ENCODE results near the gene IFNLR1. TPM values are rescaled to one million over a fixed set of nuclear protein-coding genes. Genes with fewer than 3 reads are reported as not detected.

IFNLR1 gene
- total RNA-seq, 1 donor from 2014 or later = 11.1 TPM

- peak; percentile 44 for DNase-seq
- Histone ChIP-seq H3K27ac (no peak overlapping the region), H3K9me3 (no peaks in the 10 kb centered on the region), H3K36me3 (no peaks in the 10 kb centered on the region), H3K27me3 (no peaks in the 10 kb centered on the region), H3K4me1 (peaks cover 6% of the 10 kb centered on the region), H3K4me3 (no peak overlapping the region)
- no peak for ATAC-seq
- no peak for TF ChIP-seq CTCF (IDR thresholded peaks at IDR 0.05)
- intact Hi-C loops (cut with DNase I) = no loop called here
Measured at GRCh38 chr1:24123611-24124010, 63.5 kb downstream of the IFNLR1 start.

GRCh38 chr1:24122776-24123175 is 64.3 kb downstream of the IFNLR1 start:
- DNase-seq (peak; percentile 53), ATAC-seq (no peak)
- H3K9me3 ChIP-seq = no peaks in the 10 kb centered on the region
- H3K27me3 ChIP-seq = no peaks in the 10 kb centered on the region
- H3K4me1 ChIP-seq = peaks cover 6% of the 10 kb centered on the region
- TF ChIP-seq CTCF (IDR thresholded peaks at IDR 0.05) = no peak
- H3K27ac ChIP-seq = no peak overlapping the region
- no peak overlapping the region for H3K4me3 ChIP-seq
- intact Hi-C loops (cut with DNase I) = no loop called here
- no peaks in the 10 kb centered on the region for H3K36me3 ChIP-seq

- TF ChIP-seq CTCF (IDR thresholded peaks at IDR 0.05) = no peak
- intact Hi-C loops (cut with DNase I) = no loop called here
- Histone ChIP-seq H3K9me3 (no peaks in the 10 kb centered on the region), H3K27ac (no peak overlapping the region), H3K4me3 (no peak overlapping the region), H3K27me3 (no peaks in the 10 kb centered on the region), H3K36me3 (no peaks in the 10 kb centered on the region), H3K4me1 (peaks cover 6% of the 10 kb centered on the region)
- DNase-seq = no peak
- ATAC-seq = no peak
Measured at GRCh38 chr1:24121406-24121805, 65.7 kb downstream of the IFNLR1 start.

- H3K27me3 ChIP-seq = no peaks in the 10 kb centered on the region
- peaks cover 6% of the 10 kb centered on the region for H3K4me1 ChIP-seq
- intact Hi-C loops (cut with DNase I) = no loop called here
- H3K4me3 ChIP-seq = no peak overlapping the region
- TF ChIP-seq CTCF (IDR thresholded peaks at IDR 0.05) = no peak
- H3K27ac ChIP-seq = no peak overlapping the region
- ATAC-seq (no peak), DNase-seq (no peak)
- no peaks in the 10 kb centered on the region for H3K9me3 ChIP-seq
- no peaks in the 10 kb centered on the region for H3K36me3 ChIP-seq
Measured at GRCh38 chr1:24120965-24121364, 66.1 kb downstream of the IFNLR1 start.

GRCh38 chr1:24119859-24120756 is 67.0 kb downstream of the IFNLR1 start:
- Histone ChIP-seq H3K4me1 (peaks cover 6% of the 10 kb centered on the region), H3K27ac (no peak overlapping the region), H3K27me3 (no peaks in the 10 kb centered on the region), H3K9me3 (no peaks in the 10 kb centered on the region), H3K4me3 (no peak overlapping the region), H3K36me3 (no peaks in the 10 kb centered on the region)
- DNase-seq = peak; percentile 80
- no peak for TF ChIP-seq CTCF (IDR thresholded peaks at IDR 0.05)
- intact Hi-C loops (cut with DNase I) = no loop called here
- peak; percentile 82 for ATAC-seq
